SK-N-SH treated with all-trans-retinoic acid at 6 μM for 48 hours (cell line): ENCODE measurements around the gene FLOT2.

Experiments
- ATAC-seq: fragments of 200-7000 bp; cut with Tn5 transposase; 3 replicates; pipeline ENCODE4 v1.9.1; 2020; ENCODE audit warnings: mild to moderate bottlenecking, moderate library complexity
- ARNTL ChIP-seq: fragments of 450-650 bp; formaldehyde crosslinking; IDR thresholded peaks from 2 replicates; pipeline ENCODE4 v1.5.0; 2020; ENCODE audit warnings: low read depth, mild to moderate bottlenecking, moderate library complexity, borderline replicate concordance
- BACH2 ChIP-seq: fragments of 250-450 bp; sonication (Bioruptor Pico); IDR thresholded peaks from 2 replicates; pipeline ENCODE4 v1.9.0; 2021; ENCODE audit warnings: mild to moderate bottlenecking, borderline replicate concordance
- CREB5 ChIP-seq: fragments of 250-450 bp; sonication (Bioruptor Pico); IDR thresholded peaks from 2 replicates; pipeline ENCODE4 v1.5.1; 2020; ENCODE audit warnings: low read depth, mild to moderate bottlenecking, moderate library complexity
- CSDC2 ChIP-seq: fragments of 250-450 bp; sonication (Bioruptor Pico); IDR thresholded peaks from 2 replicates; pipeline ENCODE4 v1.5.0; 2020; ENCODE audit warnings: mild to moderate bottlenecking, moderate library complexity
- ESRRG ChIP-seq: fragments of 250-450 bp; sonication (Bioruptor Pico); IDR thresholded peaks from 2 replicates; pipeline ENCODE4 v1.6.1; 2021; ENCODE audit warnings: mild to moderate bottlenecking
- GLIS3 ChIP-seq: fragments of 250-450 bp; sonication (Bioruptor Pico); IDR thresholded peaks from 2 replicates; pipeline ENCODE4 v1.5.0; 2020; ENCODE audit warnings: mild to moderate bottlenecking, moderate library complexity
- ISL1 ChIP-seq: fragments of 250-450 bp; sonication (Bioruptor Pico); IDR thresholded peaks from 2 replicates; pipeline ENCODE4 v2.1.2; 2022; ENCODE audit warnings: mild to moderate bottlenecking, moderate library complexity
- OSR1 ChIP-seq: fragments of 250-450 bp; sonication (Bioruptor Pico); IDR thresholded peaks from 2 replicates; pipeline ENCODE4 v1.8.0; 2022; ENCODE audit warnings: moderate library complexity, mild to moderate bottlenecking, inconsistent platforms
- PPARA ChIP-seq: fragments of 250-450 bp; sonication (Bioruptor Pico); IDR thresholded peaks from 2 replicates; pipeline ENCODE4 v1.5.0; 2020; ENCODE audit warnings: mild to moderate bottlenecking, borderline replicate concordance
- SNAI2 ChIP-seq: fragments of 250-450 bp; sonication (Bioruptor Pico); IDR thresholded peaks from 2 replicates; pipeline ENCODE4 v1.5.0; 2020; ENCODE audit warnings: mild to moderate bottlenecking, moderate library complexity
- TCF4 ChIP-seq: fragments of 250-450 bp; sonication (Bioruptor Pico); IDR thresholded peaks from 2 replicates; pipeline ENCODE4 v1.8.0; 2021; ENCODE audit warnings: mild to moderate bottlenecking, moderate library complexity, borderline replicate concordance
- TOX ChIP-seq: fragments of 250-450 bp; sonication (Bioruptor Pico); IDR thresholded peaks from 2 replicates; pipeline ENCODE4 v1.8.0; 2021; ENCODE audit warnings: mild to moderate bottlenecking, moderate library complexity, borderline replicate concordance
- TSHZ2 ChIP-seq: fragments of 250-450 bp; sonication (Bioruptor Pico); IDR thresholded peaks from 2 replicates; pipeline ENCODE4 v1.5.0; 2020; ENCODE audit warnings: mild to moderate bottlenecking, moderate library complexity
- ZC3H10 ChIP-seq: fragments of 250-450 bp; sonication (Bioruptor Pico); IDR thresholded peaks from 2 replicates; pipeline ENCODE4 v1.5.1; 2021; ENCODE audit warnings: mild to moderate bottlenecking, moderate library complexity
- ZFP3 ChIP-seq: fragments of 250-450 bp; sonication (Bioruptor Pico); IDR thresholded peaks from 2 replicates; pipeline ENCODE4 v1.5.0; 2020; ENCODE audit warnings: mild to moderate bottlenecking, moderate library complexity
- ZFP30 ChIP-seq: fragments of 450-650 bp; formaldehyde crosslinking; IDR thresholded peaks from 2 replicates; pipeline ENCODE4 v1.5.0; 2022; ENCODE audit warnings: mild to moderate bottlenecking, moderate library complexity
- ZNF565 ChIP-seq: fragments of 450-650 bp; formaldehyde crosslinking; conservative IDR thresholded peaks from 2 replicates; pipeline ENCODE4 v1.5.0; 2020; ENCODE audit warnings: low read depth, mild to moderate bottlenecking, moderate library complexity
- ZNF70 ChIP-seq: fragments of 450-650 bp; formaldehyde crosslinking; IDR thresholded peaks from 2 replicates; pipeline ENCODE4 v1.5.0; 2020; ENCODE audit warnings: mild to moderate bottlenecking, moderate library complexity
- ZNF8 ChIP-seq: fragments of 450-650 bp; formaldehyde crosslinking; IDR thresholded peaks from 2 replicates; pipeline ENCODE4 v1.5.0; 2020; ENCODE audit warnings: mild to moderate bottlenecking, moderate library complexity
- TF ChIP-seq, protein P1 (sequence below): fragments of 250-450 bp; sonication (Bioruptor Pico); IDR thresholded peaks from 2 replicates; pipeline ENCODE4 v1.8.0; 2020; ENCODE audit warnings: mild to moderate bottlenecking, moderate library complexity, borderline replicate concordance
- TF ChIP-seq, protein P2 (sequence below): fragments of 250-450 bp; sonication (Bioruptor Pico); IDR thresholded peaks from 2 replicates; pipeline ENCODE4 v1.8.0; 2021; ENCODE audit warnings: low read depth, mild to moderate bottlenecking, moderate library complexity, borderline replicate concordance
- TF ChIP-seq, protein P3 (sequence below): fragments of 250-450 bp; sonication (Bioruptor Pico); IDR thresholded peaks from 2 replicates; pipeline ENCODE4 v1.5.1; 2021; ENCODE audit warnings: mild to moderate bottlenecking, moderate library complexity

The FLOT2 gene

GRCh38 chr17:28920201-28920600 is 22.7 kb upstream of the FLOT2 start:
- no peak for TF ChIP-seq TOX (CRISPR knock-in tag)
- TF ChIP-seq ISL1 (CRISPR knock-in tag): no peak
- no peak for TF ChIP-seq OSR1 (CRISPR knock-in tag)
- no peak for TF ChIP-seq SNAI2 (CRISPR knock-in tag)
- TF ChIP-seq ARNTL (CRISPR knock-in tag): no peak
- TF ChIP-seq ZC3H10: no peak
- no peak for TF ChIP-seq BACH2 (CRISPR knock-in tag)
- TF ChIP-seq ZFP30 (CRISPR knock-in tag): no peak
- TF ChIP-seq CREB5: no peak
- no peak for TF ChIP-seq CSDC2
- TF ChIP-seq, protein P1, sequence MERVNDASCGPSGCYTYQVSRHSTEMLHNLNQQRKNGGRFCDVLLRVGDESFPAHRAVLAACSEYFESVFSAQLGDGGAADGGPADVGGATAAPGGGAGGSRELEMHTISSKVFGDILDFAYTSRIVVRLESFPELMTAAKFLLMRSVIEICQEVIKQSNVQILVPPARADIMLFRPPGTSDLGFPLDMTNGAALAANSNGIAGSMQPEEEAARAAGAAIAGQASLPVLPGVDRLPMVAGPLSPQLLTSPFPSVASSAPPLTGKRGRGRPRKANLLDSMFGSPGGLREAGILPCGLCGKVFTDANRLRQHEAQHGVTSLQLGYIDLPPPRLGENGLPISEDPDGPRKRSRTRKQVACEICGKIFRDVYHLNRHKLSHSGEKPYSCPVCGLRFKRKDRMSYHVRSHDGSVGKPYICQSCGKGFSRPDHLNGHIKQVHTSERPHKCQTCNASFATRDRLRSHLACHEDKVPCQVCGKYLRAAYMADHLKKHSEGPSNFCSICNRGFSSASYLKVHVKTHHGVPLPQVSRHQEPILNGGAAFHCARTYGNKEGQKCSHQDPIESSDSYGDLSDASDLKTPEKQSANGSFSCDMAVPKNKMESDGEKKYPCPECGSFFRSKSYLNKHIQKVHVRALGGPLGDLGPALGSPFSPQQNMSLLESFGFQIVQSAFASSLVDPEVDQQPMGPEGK (CRISPR knock-in tag): no peak
- TF ChIP-seq, protein P2, sequence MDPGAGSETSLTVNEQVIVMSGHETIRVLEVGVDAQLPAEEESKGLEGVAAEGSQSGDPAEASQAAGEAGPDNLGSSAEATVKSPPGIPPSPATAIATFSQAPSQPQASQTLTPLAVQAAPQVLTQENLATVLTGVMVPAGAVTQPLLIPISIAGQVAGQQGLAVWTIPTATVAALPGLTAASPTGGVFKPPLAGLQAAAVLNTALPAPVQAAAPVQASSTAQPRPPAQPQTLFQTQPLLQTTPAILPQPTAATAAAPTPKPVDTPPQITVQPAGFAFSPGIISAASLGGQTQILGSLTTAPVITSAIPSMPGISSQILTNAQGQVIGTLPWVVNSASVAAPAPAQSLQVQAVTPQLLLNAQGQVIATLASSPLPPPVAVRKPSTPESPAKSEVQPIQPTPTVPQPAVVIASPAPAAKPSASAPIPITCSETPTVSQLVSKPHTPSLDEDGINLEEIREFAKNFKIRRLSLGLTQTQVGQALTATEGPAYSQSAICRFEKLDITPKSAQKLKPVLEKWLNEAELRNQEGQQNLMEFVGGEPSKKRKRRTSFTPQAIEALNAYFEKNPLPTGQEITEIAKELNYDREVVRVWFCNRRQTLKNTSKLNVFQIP (CRISPR knock-in tag): no peak
- no peak for TF ChIP-seq ZNF70
- no peak for TF ChIP-seq PPARA (CRISPR knock-in tag)
- no peak for TF ChIP-seq ZNF8 (CRISPR knock-in tag)
- ATAC-seq: no peak

DNA sequence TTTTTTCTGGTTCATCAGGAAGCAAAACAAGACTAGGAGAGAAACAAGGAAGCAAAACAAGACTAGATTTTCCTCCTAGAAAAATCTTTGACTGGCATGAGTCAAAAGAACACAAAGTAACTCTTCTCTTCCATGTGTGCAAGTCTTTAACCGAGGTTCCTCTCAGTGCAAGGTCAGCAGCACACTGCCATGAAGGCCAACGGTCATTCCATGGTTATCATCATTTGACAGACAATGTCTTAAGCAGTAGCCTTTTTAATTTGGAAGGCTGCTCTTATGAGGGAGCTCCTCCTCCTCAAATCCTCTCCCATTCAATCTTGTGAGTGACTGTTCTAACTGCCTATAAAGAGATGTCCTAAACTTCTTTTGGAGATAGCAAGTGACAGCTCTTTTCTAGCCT is 20.8 kb upstream of the FLOT2 start:
- no peak for ATAC-seq
- TF ChIP-seq ZFP3 (no peak), TSHZ2 (CRISPR knock-in tag) (no peak), BACH2 (CRISPR knock-in tag) (no peak), CSDC2 (no peak), PPARA (CRISPR knock-in tag) (no peak), ZFP30 (CRISPR knock-in tag) (no peak), ZNF70 (no peak), ARNTL (CRISPR knock-in tag) (no peak), ZC3H10 (no peak), ESRRG (CRISPR knock-in tag) (no peak), SNAI2 (CRISPR knock-in tag) (no peak)
- TF ChIP-seq, protein P3, sequence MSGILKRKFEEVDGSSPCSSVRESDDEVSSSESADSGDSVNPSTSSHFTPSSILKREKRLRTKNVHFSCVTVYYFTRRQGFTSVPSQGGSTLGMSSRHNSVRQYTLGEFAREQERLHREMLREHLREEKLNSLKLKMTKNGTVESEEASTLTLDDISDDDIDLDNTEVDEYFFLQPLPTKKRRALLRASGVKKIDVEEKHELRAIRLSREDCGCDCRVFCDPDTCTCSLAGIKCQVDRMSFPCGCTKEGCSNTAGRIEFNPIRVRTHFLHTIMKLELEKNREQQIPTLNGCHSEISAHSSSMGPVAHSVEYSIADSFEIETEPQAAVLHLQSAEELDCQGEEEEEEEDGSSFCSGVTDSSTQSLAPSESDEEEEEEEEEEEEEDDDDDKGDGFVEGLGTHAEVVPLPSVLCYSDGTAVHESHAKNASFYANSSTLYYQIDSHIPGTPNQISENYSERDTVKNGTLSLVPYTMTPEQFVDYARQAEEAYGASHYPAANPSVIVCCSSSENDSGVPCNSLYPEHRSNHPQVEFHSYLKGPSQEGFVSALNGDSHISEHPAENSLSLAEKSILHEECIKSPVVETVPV (CRISPR knock-in tag): no peak

- no peak for ATAC-seq
- TF ChIP-seq ZFP30 (CRISPR knock-in tag) (no peak), SNAI2 (CRISPR knock-in tag) (no peak), ZFP3 (no peak), ZNF565 (CRISPR knock-in tag) (no peak), BACH2 (CRISPR knock-in tag) (no peak), PPARA (CRISPR knock-in tag) (no peak), ZNF8 (CRISPR knock-in tag) (no peak), TCF4 (CRISPR knock-in tag) (no peak), ZNF70 (no peak), OSR1 (CRISPR knock-in tag) (no peak), GLIS3 (CRISPR knock-in tag) (no peak), ISL1 (CRISPR knock-in tag) (no peak), ESRRG (CRISPR knock-in tag) (no peak)
- TF ChIP-seq, protein P2 (CRISPR knock-in tag): no peak
- TF ChIP-seq, protein P1 (CRISPR knock-in tag): no peak
- TF ChIP-seq, protein P3 (CRISPR knock-in tag): no peak
Measured at GRCh38 chr17:28917465-28917864, 19.9 kb upstream of the FLOT2 start.
